ENCODE data around the gene PTPRD.

PTPRD gene

GRCh38 chr9:8772302-8772701, 1840.5 kb downstream of the PTPRD start:
- no peak for DNase-seq (ENCODE audit: low read depth)

GRCh38 chr9:8769153-8769552, 1843.6 kb downstream of the PTPRD start:
- no peak for DNase-seq (ENCODE audit: low read depth)

- DNase-seq (ENCODE audit: low read depth), result no peak
These were observed 1846.7 kb downstream of the PTPRD start for GRCh38 chr9:8766096-8766495.

DNA sequence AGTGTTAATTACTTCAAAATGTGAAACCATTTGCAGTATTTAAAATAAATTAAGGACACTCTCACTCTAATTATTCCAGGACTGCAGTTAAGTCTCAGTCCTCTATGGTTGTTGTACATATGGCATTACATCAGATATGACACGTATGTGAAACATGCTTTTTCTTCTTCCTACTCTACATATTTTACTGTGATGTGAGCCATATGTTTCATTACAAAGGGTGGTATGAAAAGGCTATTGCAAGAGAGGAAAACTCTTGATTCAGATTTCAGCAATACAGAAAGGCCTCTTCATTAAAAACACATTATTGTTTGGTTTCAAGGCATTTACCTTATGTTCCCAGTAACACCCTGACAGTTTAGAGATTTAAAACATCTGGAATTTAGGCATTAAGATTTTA, 1848.8 kb downstream of the PTPRD start:
- DNase-seq (ENCODE audit: low read depth), result no peak

DNA sequence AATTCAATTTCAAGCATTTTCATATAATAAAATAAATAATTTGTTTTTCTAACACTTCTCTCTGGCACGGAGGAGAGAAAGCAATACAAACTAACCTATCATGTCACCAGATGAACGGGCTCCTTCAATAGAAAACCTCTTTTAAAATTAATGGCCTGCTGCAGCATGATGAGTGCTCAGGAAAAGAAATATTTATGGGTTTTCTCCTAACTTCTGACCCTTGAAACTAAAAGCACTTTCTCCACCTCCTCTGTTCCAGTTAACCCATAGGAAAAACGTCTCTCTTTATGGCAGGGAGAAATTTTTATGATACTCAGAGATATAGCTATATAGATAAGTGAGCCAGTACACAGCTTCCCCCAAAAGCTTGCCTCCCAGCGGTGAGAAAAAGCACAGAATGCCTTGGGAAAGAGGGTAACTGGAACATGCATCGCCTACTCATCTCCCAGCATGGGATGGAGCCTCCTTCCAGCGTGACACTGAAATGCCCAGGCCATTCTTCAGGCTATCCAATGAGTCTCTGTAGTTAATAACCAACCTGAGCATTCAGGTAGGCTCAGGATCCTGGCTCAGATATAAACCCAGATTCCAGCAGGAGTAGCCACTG, 1850.2 kb downstream of the PTPRD start:
- DNase-seq (ENCODE audit: low read depth), result no peak

DNA sequence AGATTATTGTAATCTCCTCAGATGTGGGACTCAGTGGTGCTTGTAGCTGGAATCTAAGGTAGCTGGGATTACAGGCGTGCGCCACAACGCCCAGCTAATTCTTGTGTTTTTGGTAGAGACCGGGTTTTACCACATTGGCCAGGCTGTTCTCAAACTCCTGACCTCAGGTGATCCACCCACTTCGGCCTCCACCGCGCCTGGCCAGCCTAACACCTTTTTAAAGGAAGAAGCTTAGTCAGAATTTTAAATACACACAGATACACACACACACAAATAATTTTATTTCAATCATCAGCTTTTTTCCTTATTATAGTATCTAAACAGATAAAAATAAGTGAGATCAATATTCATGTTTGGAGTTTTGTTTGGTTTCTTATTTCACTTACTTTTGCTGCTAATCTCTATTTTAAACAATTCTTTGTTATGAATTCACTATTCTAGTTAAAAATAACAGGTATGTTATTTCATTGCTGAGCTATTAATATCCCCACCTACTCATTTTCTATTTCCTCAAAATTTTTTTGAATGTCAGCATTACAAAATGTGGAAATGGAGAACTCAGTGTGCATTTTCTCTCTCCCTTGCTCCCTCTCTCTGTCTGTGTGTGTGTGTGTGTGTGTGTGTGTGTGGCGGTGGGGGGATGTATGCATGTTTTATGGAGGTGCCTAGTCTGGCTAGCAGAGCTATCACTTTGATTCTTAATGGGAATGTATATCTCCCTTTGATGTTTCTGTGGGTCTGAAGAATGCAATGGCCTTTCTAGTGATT, 1852.6 kb downstream of the PTPRD start:
- DNase-seq (ENCODE audit: low read depth), result no peak

DNA sequence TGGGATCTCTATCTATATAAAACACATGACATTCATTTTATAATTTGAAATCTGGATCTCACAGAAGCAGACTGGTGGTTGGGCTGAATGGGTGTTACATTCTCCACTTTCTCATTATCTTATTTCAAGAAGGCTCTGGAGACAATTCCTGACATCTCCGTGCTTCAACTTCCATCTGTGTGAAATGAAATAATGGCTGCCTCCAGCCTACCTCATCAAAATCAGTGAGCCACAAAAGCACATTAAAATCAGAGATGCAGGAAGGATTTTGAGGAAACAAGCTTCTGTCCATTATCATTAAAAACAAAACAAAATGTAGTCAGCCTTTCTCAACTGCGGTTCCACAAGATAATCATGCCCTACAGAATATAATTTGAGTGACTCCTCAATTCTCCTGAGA, 1854.9 kb downstream of the PTPRD start:
- no peak for DNase-seq (ENCODE audit: low read depth)

DNA sequence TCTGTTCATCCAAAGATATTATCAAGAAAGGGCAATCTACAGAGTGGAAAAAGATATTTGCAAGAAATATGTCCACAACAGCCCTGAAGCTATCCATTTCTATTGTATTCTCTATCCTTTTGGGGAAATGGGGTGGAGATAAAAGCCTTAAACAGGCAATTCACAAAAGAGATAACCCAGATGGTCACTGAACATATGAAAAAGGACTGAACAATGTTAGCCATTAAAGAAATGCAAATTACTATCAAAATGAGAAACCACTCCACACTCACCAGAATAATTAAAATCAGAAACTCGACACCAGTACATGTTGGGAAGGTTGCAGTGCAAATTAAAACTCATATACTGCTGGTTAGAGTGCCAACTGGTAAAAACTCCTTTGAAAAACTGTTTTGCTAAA, 1858.1 kb downstream of the PTPRD start:
- no peak for DNase-seq (ENCODE audit: low read depth)

DNA sequence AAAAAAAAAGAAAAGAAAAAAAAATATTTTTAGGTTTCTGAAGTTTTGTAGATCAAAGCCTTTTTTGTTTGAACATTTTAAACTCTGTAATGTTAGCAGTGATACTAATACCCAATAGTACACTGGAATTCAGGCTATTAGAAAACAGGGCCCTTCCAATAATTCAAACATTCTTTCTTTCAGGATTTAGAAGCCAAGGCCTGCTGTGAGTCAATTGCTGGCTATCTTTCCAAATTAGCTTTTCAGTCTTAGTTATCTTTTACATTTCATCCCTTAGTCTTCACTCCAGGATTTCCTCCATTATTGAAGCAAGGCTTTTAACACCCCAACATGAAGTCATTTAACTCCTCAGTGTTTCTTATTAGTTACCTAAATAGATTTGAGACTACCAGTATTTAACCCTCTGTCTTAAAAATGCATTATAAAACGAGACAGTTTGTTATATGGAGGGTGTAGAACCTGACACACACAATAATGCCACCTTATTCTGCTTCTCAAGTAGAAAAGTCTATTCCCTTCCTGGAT, 1861.3 kb downstream of the PTPRD start:
- no peak for DNase-seq (ENCODE audit: low read depth)

DNA sequence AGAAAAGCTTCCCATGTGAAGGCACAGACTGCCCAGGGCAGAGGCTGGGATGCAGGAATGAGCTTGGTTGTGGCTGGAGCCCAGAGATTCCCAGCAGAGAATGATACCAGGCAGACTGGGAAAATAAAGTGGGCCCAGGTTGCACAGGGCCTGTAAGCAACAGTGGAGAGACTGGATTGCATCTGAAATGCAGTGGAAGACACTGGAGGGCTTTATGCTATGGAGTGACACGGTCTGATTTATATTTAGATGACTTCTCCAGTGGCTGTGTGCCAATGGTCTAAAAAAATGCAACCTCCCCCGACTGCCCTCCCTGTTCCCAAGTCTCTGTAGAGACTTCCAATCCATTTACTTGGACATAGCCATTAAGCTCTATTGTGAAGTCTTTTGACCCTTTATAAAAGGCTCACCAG, 1862.2 kb downstream of the PTPRD start:
- DNase-seq (ENCODE audit: low read depth), result no peak

DNA sequence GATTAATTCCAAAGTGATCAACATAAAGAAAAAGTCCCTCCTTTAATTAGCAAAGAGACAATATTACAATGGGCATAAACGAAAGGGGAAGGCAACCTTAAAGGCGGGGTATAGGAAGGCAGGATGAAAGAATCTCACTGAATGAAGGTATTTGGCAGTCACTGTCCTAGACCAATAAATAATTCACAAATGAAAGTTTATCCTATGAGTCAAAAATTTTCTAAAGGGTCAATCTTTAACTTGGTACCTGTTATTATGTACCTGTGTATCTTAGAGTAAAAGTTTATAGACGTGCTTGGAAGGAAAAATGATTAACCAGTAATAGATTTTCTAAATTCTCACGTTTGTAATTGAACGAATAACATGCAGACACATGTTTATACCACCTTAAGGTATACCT, 1867.5 kb downstream of the PTPRD start:
- DNase-seq (ENCODE audit: low read depth), result no peak

DNA sequence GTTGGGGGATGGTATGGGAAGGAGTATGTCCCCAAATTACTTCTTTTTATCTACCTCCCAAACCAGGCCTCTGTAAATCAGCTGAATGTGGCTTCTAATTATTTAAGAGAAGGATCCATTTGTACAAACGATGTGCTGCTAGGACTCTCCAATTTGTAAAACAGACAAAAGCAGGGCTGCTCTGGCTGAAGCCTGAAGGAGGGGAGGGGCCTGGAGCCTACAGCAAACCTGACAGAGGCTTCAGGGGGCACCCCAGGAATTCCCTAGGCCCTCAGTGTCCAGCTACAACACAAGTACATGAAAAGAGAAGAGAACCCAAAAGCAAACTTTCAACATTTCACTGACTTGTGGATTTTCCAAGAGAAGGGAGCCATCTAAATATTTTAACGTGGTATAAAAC, 1873.9 kb downstream of the PTPRD start:
- DNase-seq (ENCODE audit: low read depth), result no peak

- DNase-seq (ENCODE audit: low read depth), result no peak
These were observed 1876.0 kb downstream of the PTPRD start for GRCh38 chr9:8736805-8737204.

DNA sequence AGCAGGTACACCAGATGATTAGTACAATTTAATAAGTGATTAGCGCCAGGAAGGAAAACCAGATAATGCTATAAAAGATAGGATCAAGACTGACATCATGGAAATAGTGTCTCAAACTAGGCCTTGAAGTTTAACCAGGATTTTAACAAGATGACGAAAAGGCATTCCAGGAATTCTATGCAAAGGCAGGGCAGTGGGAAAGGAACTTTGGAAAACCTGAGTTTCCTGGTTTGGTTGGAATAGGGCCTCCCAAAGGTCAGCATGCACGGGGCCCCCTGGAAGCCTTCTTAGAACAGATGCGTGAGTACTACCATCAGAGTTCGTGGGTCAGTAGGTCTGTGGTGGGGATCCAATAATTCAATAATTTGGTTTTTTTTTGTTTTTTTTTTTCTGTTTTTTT, 1878.0 kb downstream of the PTPRD start:
- DNase-seq (ENCODE audit: low read depth), result no peak

GRCh38 chr9:8733131-8733954, 1879.5 kb downstream of the PTPRD start:
- no peak for DNase-seq (ENCODE audit: low read depth)

GRCh38 chr9:8732367-8733075, 1880.3 kb downstream of the PTPRD start:
- no peak for DNase-seq (ENCODE audit: low read depth)

DNA sequence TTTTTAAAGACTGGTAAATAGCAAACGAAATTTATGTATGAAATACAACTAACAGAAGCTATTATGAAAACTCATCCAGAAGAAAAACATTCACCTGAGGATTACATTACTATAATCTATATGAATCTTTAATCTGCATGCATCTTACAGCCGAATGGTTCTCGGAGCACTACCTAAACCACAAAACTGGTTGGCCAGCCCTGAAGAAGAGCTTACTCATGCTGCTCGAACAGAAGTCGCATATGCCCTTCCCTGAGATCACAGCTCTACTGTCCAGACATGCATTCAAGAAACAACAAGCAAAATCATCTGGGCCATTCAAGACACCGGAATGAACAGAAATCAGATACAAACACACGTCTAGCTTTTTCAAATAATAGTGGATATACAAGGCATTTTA, 1882.2 kb downstream of the PTPRD start:
- no peak for DNase-seq (ENCODE audit: low read depth)

DNA sequence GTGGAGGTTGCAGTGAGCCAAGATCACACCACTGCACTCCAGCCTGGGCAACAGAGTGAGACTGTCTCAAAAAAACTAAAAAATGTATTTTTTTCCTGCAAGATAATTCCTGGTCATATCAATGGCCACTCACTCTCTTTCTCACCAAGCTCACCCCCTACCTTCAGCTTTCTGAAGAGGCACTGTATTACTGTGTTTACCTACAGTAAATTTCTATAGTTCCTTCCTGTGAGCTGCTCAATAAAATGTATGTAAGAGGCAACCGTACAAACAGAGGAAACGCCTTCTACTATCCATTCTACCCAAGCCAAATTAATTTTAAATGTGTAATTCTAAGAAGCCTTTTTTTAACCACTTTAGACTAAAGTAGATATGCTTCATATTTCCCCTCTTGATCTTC, 1883.9 kb downstream of the PTPRD start:
- no peak for DNase-seq (ENCODE audit: low read depth)

DNA sequence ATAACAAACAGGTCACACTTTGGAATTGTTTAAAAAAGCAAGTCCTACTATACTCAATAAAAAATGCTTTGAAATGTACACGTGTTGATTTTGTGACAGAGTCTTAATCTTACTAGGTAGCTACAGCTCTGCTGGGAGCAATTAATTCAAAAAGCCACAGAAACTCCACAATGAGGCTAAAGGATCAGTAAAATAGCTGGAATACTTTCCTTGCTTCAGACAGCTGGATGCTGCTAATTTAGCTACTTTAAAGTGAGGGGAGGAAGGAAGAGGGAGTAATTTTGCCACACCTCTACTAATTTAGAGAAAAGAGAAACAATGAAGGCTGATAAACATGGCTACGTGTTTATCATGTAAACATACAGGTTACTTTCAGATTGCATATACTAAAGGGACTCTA, 1885.6 kb downstream of the PTPRD start:
- no peak for DNase-seq (ENCODE audit: low read depth)

DNA sequence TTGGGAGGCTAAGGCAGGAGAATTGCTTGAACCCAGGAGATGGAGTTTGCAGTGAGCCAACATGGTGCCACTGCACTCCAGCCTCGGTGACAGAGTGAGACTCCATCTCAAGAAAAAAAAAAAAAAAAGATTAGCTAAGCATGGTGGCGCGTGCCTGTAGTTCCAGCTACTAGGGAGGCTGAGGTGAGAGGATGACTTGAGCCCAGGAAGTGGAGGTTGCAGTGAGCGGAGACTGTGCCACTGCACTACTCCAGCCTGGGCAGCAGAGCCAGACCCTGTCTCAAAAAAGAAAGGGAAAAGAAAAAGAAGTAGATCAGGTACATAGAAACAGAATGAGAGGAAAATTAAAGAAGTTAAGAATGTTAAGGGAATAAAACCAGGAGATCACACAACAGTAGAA, 1886.1 kb downstream of the PTPRD start:
- DNase-seq (ENCODE audit: low read depth), result no peak

GRCh38 chr9:8725635-8726034, 1887.2 kb downstream of the PTPRD start:
- no peak for DNase-seq (ENCODE audit: low read depth)
